ENCODE measurements around the gene NKX1-1.
"Not testable (repeated sequence)": the region's sequence is repeated elsewhere in the genome, so short reads cannot be mapped to it uniquely, and the experiment has no call there.

Gene NKX1-1

DNA sequence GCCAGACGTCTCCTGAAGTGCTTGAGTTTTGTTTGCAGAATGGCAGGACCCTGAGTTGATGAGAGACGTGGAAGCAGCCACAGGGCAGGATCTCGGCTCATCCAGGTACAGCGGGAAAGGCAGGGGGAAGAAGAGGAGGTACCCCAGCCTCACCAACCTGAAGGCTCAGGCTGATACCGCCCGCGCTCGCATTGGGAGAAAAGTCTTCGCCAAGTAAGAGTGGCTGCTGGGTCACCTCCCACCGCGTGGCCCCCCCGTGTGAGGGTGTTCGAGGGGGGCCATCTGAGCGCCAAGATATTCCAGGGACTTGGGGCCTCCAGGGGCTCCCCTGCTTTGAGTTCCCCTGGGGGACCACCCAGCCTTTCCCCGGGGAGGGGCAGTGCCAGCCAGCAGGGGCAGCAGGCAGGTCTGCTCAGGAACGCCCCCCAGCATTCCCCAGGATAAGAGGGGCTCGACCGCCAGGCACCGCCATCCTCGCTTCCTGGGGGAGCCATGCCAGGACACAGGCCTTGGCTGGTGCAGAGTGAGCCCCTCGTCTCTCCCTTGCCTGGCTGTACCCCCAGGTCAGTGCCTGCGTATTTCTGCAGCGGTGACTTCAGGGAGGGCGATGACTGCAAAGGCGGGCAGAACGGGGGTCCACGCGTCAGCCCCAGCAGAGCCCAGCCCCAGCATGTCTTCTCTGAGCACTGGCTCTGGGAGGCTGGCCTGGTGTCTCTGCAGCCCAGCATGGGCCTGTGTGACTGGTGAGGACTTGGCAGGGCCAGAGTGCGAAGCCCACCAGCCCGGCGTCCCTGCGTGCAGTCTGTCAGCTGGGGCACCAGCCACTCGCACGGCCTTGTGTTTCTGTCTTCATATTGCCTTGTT, 22.3 kb downstream of the NKX1-1 start:
- DNase-seq, result no peak

DNA sequence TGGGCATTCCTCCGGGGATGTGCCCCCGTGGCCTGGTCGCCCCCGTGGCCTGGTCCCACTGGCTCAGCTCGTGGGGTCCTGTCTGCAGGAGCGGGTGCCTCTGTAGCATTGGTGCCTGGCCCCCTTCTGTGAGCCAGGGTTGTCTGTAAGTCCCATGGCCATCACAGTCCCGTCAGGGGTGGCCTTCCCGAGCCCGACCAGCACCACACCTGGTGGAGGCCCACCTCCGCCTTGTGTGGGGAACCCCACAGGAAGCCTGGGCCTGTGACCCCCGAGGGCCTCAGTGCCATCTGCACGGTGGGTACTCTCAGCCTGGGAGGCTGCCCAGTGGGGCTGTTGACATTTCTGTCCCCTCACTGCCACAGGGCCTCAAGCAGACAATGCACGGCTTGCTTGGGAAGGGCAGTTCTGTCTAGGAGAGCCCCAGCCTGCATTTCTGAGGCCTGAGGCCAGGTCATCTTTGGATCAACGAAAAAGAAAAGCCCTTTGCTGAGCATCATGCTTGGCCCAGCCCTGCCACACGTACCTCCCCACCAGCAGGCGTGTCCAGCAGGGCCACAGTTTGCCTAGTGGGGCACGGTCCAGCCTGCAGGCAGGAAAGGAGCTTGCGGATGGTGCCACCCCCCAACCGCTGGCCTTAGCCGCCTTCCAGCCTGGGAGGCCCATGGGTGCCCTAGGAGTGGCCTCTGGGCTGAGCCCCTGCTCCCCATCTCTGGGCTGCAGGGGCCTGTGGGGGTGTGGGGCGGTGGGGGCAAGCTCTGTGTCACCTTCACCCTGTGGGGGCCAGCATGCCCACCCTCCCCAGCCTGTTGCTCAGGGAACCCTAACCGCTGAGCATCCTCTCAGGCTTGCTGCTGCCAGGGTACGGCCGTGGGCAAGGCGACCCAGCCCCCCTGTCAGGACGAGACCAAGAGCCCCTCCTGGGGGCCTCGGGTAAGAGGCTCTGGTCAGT, 23.2 kb downstream of the NKX1-1 start:
- DNase-seq, result no peak

DNA sequence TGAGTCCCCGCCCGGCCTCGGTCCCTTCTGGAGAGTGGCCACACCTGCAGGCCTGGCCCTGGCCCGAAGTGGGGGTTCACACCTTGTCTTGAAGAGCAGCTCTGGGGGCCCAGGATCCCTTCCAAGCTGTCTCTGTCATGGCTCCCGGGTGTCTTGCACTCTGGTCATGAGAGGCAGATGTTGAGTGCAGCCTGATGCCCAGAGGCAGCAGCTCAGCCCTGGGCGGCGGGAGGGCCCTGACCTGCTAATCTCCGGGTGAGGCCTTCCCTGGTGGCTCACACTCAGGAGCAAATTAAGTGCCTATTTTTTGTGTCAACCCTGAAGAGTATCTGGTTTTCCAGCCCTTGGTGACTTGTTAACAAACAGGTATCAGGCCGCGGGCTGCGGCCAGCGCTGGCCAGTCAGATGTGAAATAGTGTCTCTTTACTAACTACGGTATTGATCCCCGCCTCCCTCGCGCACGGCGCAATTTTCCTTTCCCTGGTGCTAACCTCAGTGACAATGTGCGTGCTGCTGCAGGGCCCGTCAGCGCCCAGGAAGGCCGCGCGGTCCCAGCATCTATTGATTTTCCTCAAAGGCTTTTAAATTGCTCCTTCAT, 24.2 kb downstream of the NKX1-1 start:
- no peak for DNase-seq

DNA sequence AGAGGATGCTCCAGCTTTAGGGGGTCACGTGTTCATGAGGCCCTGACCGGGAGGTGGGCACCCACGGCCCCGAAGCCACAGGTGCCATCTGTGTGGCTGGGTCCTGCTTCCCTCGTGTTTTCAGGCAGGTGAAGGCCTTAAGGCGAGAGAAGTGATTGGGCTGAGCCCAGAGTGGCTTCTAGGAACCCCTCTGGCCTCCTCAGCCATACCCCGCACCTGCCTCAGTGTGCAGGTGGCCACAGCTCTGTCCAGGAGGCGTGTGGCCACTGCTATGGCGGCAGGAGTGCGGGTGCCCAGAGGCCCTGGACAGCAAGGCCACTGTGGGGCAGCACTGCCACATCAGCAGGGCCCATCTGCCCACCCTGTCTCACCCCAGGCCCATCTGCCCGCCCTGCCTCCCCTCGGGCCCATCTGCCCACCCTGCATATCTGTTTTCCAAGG, 25.0 kb downstream of the NKX1-1 start:
- no peak for DNase-seq

DNA sequence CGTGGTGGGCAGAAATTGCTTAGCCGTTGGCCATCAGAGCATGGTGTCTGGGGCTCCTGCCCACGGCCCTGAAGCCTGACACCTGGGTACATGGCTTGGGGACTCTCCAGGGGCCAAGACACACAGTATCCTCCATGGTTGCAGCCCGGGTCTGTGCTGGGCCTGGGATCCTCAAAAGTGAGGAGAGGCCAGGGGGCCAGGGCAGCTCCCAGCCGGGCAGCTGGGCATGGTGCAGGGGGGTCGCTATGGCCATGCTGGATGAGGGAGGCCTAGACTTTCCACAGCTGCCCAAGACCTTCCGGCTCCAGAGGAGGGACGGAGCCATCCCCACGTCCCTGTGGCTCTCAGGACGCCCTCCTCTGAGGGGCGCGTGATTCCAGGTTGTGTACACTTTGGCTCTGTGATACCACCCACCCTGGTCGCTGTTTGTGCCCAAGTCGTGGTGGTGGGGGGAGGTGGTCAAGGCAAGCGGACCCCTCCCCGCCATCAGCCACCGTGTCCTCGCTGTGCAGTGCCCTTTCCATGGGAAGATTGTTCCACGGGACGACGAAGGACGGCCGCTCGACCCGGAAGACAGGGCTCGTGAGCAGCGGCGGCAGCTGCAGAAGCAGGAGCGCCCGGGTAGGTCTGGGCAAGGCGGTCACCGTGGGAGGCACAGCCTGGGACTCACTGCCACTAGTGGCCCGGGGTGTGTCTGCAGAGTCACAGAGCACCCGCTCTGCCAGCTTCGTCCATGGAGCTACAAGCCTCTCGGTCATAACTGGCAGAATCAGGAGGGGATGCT, 25.7 kb downstream of the NKX1-1 start:
- no peak for DNase-seq

DNA sequence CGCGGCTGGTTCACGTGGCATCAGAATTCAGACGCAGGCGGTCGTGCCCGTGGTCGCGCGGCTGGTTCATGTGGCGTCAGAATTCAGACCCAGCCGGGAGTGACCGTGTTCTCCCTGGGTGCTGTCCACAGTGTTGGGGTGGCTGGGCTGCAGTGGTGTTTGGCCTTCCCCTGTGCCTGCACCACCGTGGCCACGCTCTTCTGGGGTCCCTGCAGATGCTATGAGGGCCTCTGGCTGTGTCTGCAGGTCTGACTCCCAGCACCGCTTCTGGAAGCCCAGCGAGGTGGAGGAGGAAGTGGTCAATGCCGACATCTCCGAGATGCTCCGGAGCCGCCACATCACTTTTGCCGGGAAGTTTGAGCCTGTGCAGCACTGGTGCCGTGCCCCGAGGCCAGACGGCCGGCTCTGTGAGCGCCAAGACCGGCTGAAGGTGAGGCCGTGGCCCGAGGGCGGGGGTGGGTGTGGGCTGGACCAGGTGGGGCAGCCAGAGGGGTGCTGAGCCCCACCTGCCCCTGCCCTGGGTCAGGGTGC, 26.4 kb downstream of the NKX1-1 start:
- no peak for DNase-seq

DNA sequence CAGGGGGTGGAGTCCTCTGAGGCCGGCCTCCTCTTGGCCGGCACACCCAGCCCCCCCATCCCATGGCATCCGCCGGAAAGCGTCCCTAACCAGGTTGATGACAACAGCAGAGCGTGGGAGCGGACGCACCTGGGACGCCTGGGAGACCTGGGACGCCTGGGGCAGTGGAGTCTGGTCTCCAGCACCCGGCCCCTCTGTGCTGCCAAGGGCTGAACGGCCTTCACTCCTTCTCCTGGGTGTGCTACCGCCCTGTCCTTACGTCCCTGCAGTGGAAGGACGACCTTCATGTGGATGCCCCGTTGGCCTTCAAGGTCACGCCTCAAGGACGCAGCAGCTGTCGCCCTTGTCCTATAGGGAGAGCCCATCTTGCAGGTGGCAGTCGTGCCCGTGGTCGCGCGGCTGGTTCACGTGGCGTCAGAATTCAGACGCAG, 26.9 kb downstream of the NKX1-1 start:
- DNase-seq, result no peak

- no peak for DNase-seq
These were observed 27.5 kb downstream of the NKX1-1 start for GRCh38 chr4:1378559-1379231.

DNA sequence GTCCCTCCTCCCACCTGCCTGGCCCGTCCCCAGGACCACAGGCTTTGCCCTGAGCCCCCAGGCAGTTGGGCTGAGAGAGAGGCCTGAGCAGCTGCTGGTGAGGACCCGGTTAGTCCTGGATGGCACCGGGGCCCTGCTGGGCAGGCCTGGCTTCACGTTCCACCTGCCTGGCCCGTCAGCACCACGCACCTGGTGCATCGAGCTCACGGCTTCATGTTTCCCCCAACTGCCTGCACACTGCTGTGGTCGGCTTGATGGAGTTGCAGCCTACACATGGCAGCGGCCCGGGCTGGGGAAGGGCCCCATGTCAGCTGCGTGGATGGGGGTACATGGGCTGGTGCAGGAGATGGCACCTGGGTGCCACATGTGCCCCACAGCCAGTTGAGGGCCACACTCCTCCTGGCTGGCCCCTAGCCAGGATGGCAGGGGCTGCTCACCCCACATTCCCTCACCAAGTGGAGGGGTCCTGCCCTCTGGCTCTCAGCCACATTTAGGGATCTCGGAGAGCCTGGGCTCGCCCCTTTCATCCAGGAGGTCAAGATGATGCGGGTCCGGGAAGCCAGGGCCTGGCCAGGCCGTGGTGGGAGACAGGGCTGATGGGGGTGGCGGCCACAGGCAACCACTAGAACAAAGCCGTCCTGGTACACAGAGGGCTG, 28.5 kb downstream of the NKX1-1 start:
- no peak for DNase-seq

DNA sequence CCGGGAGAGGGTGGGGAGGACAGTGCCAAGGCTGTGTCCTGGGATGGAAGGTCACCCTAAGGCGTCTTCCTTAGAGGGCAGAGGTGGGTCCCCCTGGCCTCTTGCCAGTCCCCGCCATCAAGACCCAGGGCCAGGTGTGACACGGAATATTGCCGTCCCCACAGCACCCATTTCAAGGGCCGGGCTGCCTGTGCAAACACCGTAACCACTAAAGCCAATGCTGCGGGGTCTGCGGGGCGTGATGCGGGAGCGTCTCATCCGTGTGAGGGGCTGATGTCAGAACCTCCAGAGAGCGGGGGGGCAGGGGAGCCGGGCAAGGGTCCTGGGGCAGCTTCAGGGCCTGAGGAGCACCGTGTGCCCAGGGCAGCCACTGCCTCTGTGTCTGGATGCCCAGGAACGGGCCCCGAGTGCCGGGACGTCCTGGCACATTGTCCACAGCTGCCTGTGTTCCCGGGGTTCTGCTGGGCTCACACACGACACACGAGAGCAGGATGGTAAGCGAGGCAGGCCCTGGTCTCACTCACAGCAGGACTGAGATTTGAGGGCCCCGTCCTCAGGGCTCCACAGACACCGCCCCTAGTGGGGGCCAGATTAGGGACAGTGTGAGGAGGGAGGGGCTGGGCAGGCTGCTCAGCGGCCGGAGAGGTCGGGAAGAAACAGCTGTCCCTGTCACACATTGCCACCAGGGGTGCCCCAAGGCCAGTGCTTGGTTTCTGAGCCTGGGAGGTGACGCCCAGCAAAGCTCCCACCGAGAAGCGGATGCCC, 29.2 kb downstream of the NKX1-1 start:
- DNase-seq, result no peak

- no peak for DNase-seq
These were observed 29.8 kb downstream of the NKX1-1 start for GRCh38 chr4:1376391-1376840.

DNA sequence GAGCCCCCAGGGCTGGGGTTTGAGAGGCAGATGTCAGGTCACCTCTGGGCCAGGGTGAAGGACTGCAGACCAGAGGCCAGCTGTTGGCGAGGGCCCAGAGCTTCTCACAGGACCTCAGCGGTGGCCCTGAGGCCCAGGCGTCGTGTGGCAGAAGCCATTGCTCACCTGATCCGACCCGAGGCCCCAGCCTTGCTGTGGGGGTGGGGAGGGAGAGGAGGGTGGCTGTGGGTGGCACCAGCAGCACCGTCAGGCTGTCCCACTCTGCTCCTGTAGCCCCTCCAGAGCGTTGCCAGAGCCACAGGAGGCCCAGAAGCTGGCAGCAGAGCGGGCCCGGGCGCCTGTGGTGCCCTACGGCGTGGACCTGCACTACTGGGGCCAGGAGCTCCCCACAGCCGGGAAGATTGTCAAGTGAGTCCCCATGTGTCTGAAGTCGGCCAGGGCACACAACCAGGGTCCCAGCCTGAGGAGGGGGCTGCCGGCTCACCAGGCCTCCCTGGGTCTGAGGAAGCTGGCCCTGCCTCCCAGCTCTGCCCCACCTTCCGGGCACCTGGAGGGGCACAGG, 30.4 kb downstream of the NKX1-1 start:
- no peak for DNase-seq

GRCh38 chr4:1375051-1375721, 31.1 kb downstream of the NKX1-1 start:
- no peak for DNase-seq

DNA sequence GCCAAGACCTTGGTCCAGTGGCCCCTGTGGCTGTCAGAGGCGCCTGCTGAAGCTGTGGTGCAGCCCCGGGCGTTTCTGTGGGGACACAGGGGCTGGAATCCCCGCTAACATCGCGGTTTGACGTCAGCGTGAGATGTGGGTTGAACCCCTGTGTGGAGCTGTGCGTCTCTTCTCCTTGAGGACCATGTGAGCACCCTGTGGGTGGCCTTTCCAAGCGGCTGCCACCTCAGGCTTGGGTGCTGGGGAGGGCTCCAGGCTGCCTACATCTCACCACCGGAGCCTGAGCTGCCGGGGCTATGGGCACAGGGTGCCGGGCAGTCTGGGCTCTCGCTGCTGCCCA, 31.6 kb downstream of the NKX1-1 start:
- DNase-seq, result no peak

- no peak for DNase-seq
These were observed 32.1 kb downstream of the NKX1-1 start for GRCh38 chr4:1373892-1374705.

DNA sequence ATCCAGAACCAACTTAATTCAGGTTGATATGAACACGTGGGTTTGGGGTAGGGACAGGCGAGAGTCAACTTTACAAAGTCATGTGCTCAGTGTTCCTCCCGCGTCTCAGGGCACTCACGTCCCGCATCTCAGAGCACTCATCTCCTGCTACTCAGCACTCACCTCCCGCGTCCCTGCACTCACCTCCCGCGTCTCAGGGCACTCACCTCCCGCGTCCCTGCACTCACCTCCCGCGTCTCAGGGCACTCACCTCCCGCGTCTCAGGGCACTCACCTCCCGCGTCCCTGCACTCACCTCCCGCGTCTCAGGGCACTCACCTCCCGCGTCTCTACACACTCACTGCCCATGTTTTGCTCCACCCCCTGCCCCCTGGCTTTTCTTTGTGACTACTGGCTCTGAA, 33.7 kb downstream of the NKX1-1 start:
- not testable (repeated sequence) for DNase-seq

DNA sequence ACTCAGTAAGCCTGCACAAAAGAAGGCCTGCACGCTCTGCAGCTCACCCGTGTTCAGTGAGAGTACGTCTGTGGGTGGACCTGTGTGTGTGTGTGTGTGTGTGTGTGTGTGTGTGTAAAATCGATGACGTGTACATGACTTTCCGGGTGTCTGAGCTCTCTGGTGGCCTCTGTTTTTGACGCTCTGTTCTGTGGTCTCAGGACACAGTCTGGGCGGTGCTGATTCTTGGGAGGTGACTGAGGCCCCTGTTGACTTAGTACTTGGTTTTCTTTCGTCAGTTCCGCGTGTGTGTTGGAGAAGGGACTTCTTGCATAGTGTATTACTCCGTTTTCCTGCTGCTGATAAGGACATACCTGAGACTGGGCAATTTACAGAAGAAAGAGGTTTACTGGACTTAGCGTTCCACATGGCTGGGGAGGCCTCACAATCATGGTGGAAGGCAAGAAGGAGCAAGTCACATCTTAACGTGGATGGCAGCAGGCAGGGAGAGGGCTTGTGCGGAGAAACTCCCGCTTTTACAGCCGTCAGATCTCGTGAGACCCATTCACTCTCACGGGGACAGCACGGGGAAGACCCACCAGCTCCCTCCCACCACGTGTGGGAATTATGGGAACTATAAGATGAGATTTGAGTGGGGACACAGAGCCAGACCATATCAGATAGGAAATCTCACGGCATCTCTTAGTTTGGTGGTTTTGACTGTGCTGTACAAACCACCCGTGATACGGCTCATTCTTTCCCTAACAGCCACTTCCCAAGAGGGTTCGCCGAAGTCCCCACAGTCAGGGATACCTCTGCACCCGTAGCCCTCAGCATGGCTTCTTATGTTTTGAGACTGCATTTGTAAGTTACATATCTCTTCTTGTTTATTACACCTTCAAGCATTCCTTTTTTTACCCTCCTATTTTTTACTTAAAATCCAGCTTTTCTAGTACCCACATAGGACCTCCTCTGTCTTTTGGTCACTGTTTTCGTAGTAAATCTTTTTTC, 34.8 kb downstream of the NKX1-1 start:
- no peak for DNase-seq

Measured in stimulated activated naive CD4-positive, alpha-beta T cell treated with Interleukin-2 at 50 U/mL for 16 hours (primary cell).